ENCODE results near the gene S100A14. TPM values are rescaled to one million over a fixed set of nuclear protein-coding genes. Genes with fewer than 3 reads are reported as not detected.
"Not testable (repeated sequence)": the region's sequence is repeated elsewhere in the genome, so short reads cannot be mapped to it uniquely, and the experiment has no call there.

S100A14 gene
- total and polyA plus RNA-seq, 4 donors = 0.39 to 0.61 TPM; not detected in 2

DNA sequence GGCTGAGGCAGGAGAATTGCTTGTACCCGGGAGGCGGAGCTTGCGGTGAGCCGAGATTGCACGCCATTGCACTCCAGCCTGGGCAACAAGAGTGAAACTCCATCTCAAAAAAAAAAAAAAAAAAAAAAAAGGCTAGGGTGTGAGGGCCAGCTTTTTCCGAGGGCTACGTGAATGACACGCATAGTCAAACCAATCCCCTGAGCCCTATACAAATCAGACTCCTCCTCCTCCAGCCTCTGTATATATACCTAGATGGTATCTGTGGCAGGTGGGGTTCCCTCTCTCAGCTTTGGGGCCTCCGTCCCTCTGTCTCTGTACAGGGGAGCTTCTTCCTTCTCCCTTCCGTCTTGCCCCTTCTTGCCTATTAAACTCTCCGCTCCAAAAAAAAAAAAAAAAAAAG is 9.9 kb downstream of the S100A14 start:
- H3K4me3 ChIP-seq (ENCODE audit: low read depth, low read length) = no peak overlapping the region
- peaks cover 32% of the 10 kb centered on the region for H3K4me1 ChIP-seq (ENCODE audit: control insufficient read depth, insufficient read depth, low read length)
- H3K27ac ChIP-seq (ENCODE audit: low read depth, low read length) = no peak overlapping the region
- peaks cover 31% of the 10 kb centered on the region for H3K36me3 ChIP-seq (ENCODE audit: control insufficient read depth, insufficient read depth, low read length)
- no peak for DNase-seq (ENCODE audit: low read depth in 4 of 6, low spot score in 6 of 6)
- H3K9me3 ChIP-seq (ENCODE audit: control insufficient read depth, insufficient read depth, low read length) = no peaks in the 10 kb centered on the region
- H3K27me3 ChIP-seq (ENCODE audit: control insufficient read depth, insufficient read depth, low read length) = no peaks in the 10 kb centered on the region
- WGBS (ENCODE audit: insufficient coverage) = 100% methylated on average over 5 of the region's 11 CpGs

- no peaks in the 10 kb centered on the region for H3K27me3 ChIP-seq (ENCODE audit: control insufficient read depth, insufficient read depth, low read length)
- no CpG with 5 or more reads among the region's 6 CpGs for WGBS (ENCODE audit: insufficient coverage)
- peaks cover 17% of the 10 kb centered on the region for H3K4me1 ChIP-seq (ENCODE audit: control insufficient read depth, insufficient read depth, low read length)
- no peak overlapping the region for H3K4me3 ChIP-seq (ENCODE audit: low read depth, low read length)
- DNase-seq (ENCODE audit: low read depth in 4 of 6, low spot score in 6 of 6) = no peak
- H3K9me3 ChIP-seq (ENCODE audit: control insufficient read depth, insufficient read depth, low read length) = no peaks in the 10 kb centered on the region
- peaks cover 20% of the 10 kb centered on the region for H3K36me3 ChIP-seq (ENCODE audit: control insufficient read depth, insufficient read depth, low read length)
- no peak overlapping the region for H3K27ac ChIP-seq (ENCODE audit: low read depth, low read length)
Measured at GRCh38 chr1:153602749-153603148, 13.4 kb downstream of the S100A14 start.

DNA sequence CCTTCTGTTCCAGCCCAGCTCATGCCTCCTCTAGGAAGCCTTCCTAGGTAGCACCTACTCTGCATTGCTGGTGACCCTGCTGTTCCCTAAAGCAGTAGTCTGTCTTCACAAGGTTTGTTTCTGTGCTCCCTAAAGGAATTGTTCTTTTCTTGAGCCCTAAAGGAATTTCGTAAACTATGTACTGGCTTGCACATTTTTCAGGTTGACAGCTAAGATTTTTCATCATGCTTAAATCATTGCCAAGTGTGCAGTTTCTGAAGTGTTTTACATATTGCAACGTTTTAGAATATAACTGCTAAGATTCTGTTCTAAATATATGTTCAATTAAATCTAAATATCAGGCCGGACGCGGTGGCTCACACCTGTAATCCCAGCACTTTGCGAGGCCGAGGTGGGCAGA is 16.3 kb downstream of the S100A14 start:
- no peak for DNase-seq (ENCODE audit: low read depth in 4 of 6, low spot score in 6 of 6)
- no CpG with 5 or more reads among the region's 7 CpGs for WGBS (ENCODE audit: insufficient coverage)
- H3K27ac ChIP-seq (ENCODE audit: low read depth, low read length) = peak overlapping the region; percentile 3

DNA sequence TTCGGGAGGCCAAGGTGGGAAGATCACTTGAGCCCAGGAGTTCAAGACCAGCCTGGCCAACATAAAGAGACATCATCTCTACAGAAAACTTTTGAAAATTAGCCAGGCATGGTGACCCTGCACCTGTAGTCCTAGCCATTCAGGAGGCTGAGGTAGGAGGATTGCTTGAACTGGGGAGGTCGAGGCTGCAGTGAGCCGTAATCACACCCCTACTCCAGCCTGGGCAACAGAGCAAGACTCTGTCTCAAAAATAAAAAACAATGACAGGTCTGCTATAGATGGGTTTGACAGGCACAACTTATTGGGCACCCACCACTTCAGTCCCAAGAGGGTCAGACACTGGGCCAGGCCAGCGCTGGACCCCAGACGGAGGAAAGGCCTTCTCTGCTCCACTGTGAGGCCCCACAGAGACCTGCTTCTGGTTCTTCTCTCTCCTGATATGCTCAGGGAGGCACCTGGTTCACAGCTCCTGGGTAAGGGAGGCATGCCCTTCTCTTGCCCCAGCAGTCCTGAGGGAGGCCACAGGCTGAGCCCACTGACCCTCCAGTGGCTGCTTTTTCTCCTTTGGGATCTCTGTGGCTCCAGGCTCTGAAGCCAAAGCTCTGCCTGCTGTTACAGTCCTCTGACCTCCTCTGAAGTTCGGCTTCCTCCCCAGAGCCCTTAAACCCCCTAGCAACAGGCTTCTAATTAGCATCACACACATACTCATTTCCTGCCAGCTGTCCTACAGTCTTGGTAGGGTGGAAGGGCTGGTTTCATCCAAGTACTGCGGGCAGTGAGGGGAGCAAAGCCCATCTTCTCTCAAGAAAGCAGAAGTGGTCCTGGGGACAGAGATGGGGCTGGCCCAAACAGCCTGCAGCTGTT is 17.6 kb downstream of the S100A14 start:
- peak in 2 of 6 donors; percentile 73 to 76 for DNase-seq (ENCODE audit: low read depth in 4 of 6, low spot score in 6 of 6)

More for the DNA sequence above, 16.3 kb downstream of the S100A14 start:
- H3K27me3 ChIP-seq (ENCODE audit: control insufficient read depth, insufficient read depth, low read length) = no peaks in the 10 kb centered on the region
- H3K36me3 ChIP-seq (ENCODE audit: control insufficient read depth, insufficient read depth, low read length) = no peaks in the 10 kb centered on the region
- H3K4me1 ChIP-seq (ENCODE audit: control insufficient read depth, insufficient read depth, low read length) = peaks cover 16% of the 10 kb centered on the region
- no peaks in the 10 kb centered on the region for H3K9me3 ChIP-seq (ENCODE audit: control insufficient read depth, insufficient read depth, low read length)
- no peak overlapping the region for H3K4me3 ChIP-seq (ENCODE audit: low read depth, low read length)

GRCh38 chr1:153597206-153597605 is 18.9 kb downstream of the S100A14 start:
- Histone ChIP-seq H3K36me3 (ENCODE audit: control insufficient read depth, insufficient read depth, low read length) (no peaks in the 10 kb centered on the region), H3K27ac (ENCODE audit: low read depth, low read length) (no peak overlapping the region), H3K4me3 (ENCODE audit: low read depth, low read length) (no peak overlapping the region), H3K4me1 (ENCODE audit: control insufficient read depth, insufficient read depth, low read length) (peaks cover 21% of the 10 kb centered on the region), H3K27me3 (ENCODE audit: control insufficient read depth, insufficient read depth, low read length) (no peaks in the 10 kb centered on the region), H3K9me3 (ENCODE audit: control insufficient read depth, insufficient read depth, low read length) (no peaks in the 10 kb centered on the region)
- 100% methylated on average over 4 of the region's 6 CpGs for WGBS (ENCODE audit: insufficient coverage)
- DNase-seq (ENCODE audit: low read depth in 4 of 6, low spot score in 6 of 6) = no peak

More for the DNA sequence above, 17.6 kb downstream of the S100A14 start:
- H3K36me3 ChIP-seq (ENCODE audit: control insufficient read depth, insufficient read depth, low read length) = no peaks in the 10 kb centered on the region
- H3K9me3 ChIP-seq (ENCODE audit: control insufficient read depth, insufficient read depth, low read length) = no peaks in the 10 kb centered on the region
- H3K4me1 ChIP-seq (ENCODE audit: control insufficient read depth, insufficient read depth, low read length) = peaks cover 16% of the 10 kb centered on the region
- WGBS (ENCODE audit: insufficient coverage) = 84% methylated on average over 5 of the region's 7 CpGs
- H3K27ac ChIP-seq (ENCODE audit: low read depth, low read length) = peak overlapping the region; percentile 69
- H3K27me3 ChIP-seq (ENCODE audit: control insufficient read depth, insufficient read depth, low read length) = no peaks in the 10 kb centered on the region
- no peak overlapping the region for H3K4me3 ChIP-seq (ENCODE audit: low read depth, low read length)

DNA sequence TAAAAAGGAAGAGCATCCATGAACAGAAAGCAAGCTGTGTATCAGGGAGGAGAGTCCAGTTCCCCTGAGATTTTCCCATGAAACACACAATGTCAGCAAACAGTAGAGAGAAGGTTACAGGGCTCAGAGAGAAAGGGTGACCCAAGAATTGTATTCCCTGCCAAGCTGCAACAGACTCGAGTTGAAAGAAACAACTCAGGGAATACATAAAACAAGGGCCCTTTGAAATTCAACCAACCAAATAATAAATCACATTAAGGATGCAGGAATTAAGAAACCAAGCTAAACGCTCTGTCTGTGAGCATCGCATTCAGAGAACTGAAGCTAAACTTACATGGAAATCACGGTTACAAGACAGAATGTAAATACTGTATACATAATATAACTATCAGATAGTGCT is 23.4 kb downstream of the S100A14 start:
- H3K9me3 ChIP-seq (ENCODE audit: control insufficient read depth, insufficient read depth, low read length) = no peaks in the 10 kb centered on the region
- no peaks in the 10 kb centered on the region for H3K27me3 ChIP-seq (ENCODE audit: control insufficient read depth, insufficient read depth, low read length)
- peak overlapping the region; percentile 61 for H3K27ac ChIP-seq (ENCODE audit: low read depth, low read length)
- no peak overlapping the region for H3K4me3 ChIP-seq (ENCODE audit: low read depth, low read length)
- 0% methylated on average over 1 of the region's 4 CpGs for WGBS (ENCODE audit: insufficient coverage)
- H3K36me3 ChIP-seq (ENCODE audit: control insufficient read depth, insufficient read depth, low read length) = no peaks in the 10 kb centered on the region
- DNase-seq (ENCODE audit: low read depth in 4 of 6, low spot score in 6 of 6) = peak in 2 of 6 donors; percentile 82 to 84
- H3K4me1 ChIP-seq (ENCODE audit: control insufficient read depth, insufficient read depth, low read length) = peaks cover 10% of the 10 kb centered on the region

DNA sequence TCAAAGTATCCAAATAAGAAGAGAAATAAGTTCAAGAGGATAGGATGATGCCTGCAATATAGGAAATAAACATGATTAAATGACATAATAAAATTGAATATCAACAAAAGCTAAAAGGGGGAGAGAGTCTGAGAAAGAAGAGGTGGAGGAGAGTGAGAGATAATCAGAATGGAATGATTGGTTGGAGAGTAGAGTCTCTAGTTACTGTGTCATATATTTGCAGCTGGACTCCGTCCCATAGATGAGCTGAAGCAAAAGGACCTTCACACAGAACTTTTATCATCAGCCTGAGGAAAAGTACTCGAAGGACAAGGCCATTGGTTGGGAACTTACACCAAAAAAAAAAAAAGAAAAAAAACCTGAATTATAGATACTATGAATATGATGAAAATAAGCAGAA is 27.6 kb downstream of the S100A14 start:
- no CpG with 5 or more reads among the region's 2 CpGs for WGBS (ENCODE audit: insufficient coverage)
- H3K4me1 ChIP-seq (ENCODE audit: control insufficient read depth, insufficient read depth, low read length) = peaks cover 19% of the 10 kb centered on the region
- no peaks in the 10 kb centered on the region for H3K27me3 ChIP-seq (ENCODE audit: control insufficient read depth, insufficient read depth, low read length)
- H3K9me3 ChIP-seq (ENCODE audit: control insufficient read depth, insufficient read depth, low read length) = no peaks in the 10 kb centered on the region
- no peaks in the 10 kb centered on the region for H3K36me3 ChIP-seq (ENCODE audit: control insufficient read depth, insufficient read depth, low read length)
- no peak for DNase-seq (ENCODE audit: low read depth in 4 of 6, low spot score in 6 of 6)
- H3K4me3 ChIP-seq (ENCODE audit: low read depth, low read length) = no peak overlapping the region
- H3K27ac ChIP-seq (ENCODE audit: low read depth, low read length) = no peak overlapping the region

- not testable (repeated sequence) for H3K4me3 ChIP-seq (ENCODE audit: low read depth, low read length); DNase-seq (ENCODE audit: low read depth in 4 of 6, low spot score in 6 of 6); H3K27ac ChIP-seq (ENCODE audit: low read depth, low read length); H3K27me3 ChIP-seq (ENCODE audit: control insufficient read depth, insufficient read depth, low read length); H3K9me3 ChIP-seq (ENCODE audit: control insufficient read depth, insufficient read depth, low read length); H3K36me3 ChIP-seq (ENCODE audit: control insufficient read depth, insufficient read depth, low read length)
- peaks cover 16% of the 10 kb centered on the region for H3K4me1 ChIP-seq (ENCODE audit: control insufficient read depth, insufficient read depth, low read length)
- WGBS (ENCODE audit: insufficient coverage) = 99% methylated on average over 7 of the region's 10 CpGs
Measured at GRCh38 chr1:153588033-153588432, 28.1 kb downstream of the S100A14 start.

GRCh38 chr1:153587314-153587713 is 28.8 kb downstream of the S100A14 start:
- 42% methylated on average over 2 of the region's 5 CpGs for WGBS (ENCODE audit: insufficient coverage)
- Histone ChIP-seq H3K9me3 (ENCODE audit: control insufficient read depth, insufficient read depth, low read length) (no peaks in the 10 kb centered on the region), H3K4me3 (ENCODE audit: low read depth, low read length) (no peak overlapping the region), H3K27me3 (ENCODE audit: control insufficient read depth, insufficient read depth, low read length) (no peaks in the 10 kb centered on the region), H3K27ac (ENCODE audit: low read depth, low read length) (peak overlapping the region; percentile 33), H3K4me1 (ENCODE audit: control insufficient read depth, insufficient read depth, low read length) (peaks cover 14% of the 10 kb centered on the region), H3K36me3 (ENCODE audit: control insufficient read depth, insufficient read depth, low read length) (no peaks in the 10 kb centered on the region)
- peak in 2 of 6 donors; percentile 65 to 75 for DNase-seq (ENCODE audit: low read depth in 4 of 6, low spot score in 6 of 6)

DNA sequence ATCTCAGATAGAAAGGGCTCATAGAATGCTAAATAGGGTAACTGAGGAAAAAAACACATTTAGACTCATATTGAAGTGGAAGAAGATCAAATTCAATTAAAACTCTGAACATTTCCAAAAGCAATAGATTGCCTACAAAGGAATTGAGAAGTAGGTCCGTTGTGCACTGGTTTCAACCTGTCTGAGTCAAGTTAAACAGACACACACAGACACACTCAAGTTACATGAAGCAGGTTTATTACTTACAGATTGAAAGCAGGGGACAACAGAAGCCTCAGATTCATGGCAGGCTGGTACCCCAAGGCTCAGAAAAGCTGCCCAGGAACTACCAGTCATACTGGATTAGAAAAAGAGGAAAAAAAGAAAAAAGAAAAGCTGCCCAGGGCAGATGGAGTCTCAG is 29.8 kb downstream of the S100A14 start:
- no CpG with 5 or more reads among the region's 1 CpG for WGBS (ENCODE audit: insufficient coverage)
- H3K4me3 ChIP-seq (ENCODE audit: low read depth, low read length) = no peak overlapping the region
- peaks cover 9% of the 10 kb centered on the region for H3K4me1 ChIP-seq (ENCODE audit: control insufficient read depth, insufficient read depth, low read length)
- no peaks in the 10 kb centered on the region for H3K9me3 ChIP-seq (ENCODE audit: control insufficient read depth, insufficient read depth, low read length)
- peak in 1 of 6 donors; percentile 32 for DNase-seq (ENCODE audit: low read depth in 4 of 6, low spot score in 6 of 6)
- H3K36me3 ChIP-seq (ENCODE audit: control insufficient read depth, insufficient read depth, low read length) = no peaks in the 10 kb centered on the region
- no peaks in the 10 kb centered on the region for H3K27me3 ChIP-seq (ENCODE audit: control insufficient read depth, insufficient read depth, low read length)
- peak overlapping the region; percentile 33 for H3K27ac ChIP-seq (ENCODE audit: low read depth, low read length)

Data from spinal cord (tissue), 10 donors.